ENCODE data around the gene HBQ1. TPM values are rescaled to one million over a fixed set of nuclear protein-coding genes. Genes with fewer than 3 reads are reported as not detected.

Gene HBQ1
- not detected for total RNA-seq (2021; ENCODE audit: unreplicated experiment)
- not detected in 2 replicates for polyA plus RNA-seq (2012)
- Bru-seq, nascent RNA = not detected
- not detected for BruChase-seq, experiment 1, labeled RNA remaining after a 6-hour chase
- BruChase-seq, experiment 2, labeled RNA remaining after a 2-hour chase = not detected
- long read RNA-seq = 0 reads

DNA sequence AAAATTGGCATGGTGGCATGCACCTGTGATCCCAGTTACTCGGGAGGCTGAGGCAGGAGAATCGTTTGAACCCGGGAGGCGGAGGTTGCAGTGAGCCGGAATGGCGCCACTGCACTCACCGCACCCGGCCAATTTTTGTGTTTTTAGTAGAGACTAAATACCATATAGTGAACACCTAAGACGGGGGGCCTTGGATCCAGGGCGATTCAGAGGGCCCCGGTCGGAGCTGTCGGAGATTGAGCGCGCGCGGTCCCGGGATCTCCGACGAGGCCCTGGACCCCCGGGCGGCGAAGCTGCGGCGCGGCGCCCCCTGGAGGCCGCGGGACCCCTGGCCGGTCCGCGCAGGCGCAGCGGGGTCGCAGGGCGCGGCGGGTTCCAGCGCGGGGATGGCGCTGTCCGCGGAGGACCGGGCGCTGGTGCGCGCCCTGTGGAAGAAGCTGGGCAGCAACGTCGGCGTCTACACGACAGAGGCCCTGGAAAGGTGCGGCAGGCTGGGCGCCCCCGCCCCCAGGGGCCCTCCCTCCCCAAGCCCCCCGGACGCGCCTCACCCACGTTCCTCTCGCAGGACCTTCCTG lies at the start of gene HBQ1:
Gene HBQ1, plus strand, starts transcription at position 359 of the 575 bp plus-strand sequence. Its CDS starts 28 bp downstream, at position 387.
- H3K27ac ChIP-seq (ENCODE audit: low read depth, low read length) = no peak within 1 kb of the TSS
- POLR2A ChIA-PET = no interaction called here
- BruUV-seq (replicated peaks) = no TSS peak
- CTCF ChIA-PET = no interaction called here
- H3K9me3 ChIP-seq (ENCODE audit: control insufficient read depth in 1 of 2, insufficient read depth in 1 of 2, low read depth in 1 of 2, low read length in 2 of 2) = no peaks in the 10 kb centered on the region
- H3K4me1 ChIP-seq (ENCODE audit: control insufficient read depth in 1 of 2, insufficient read depth in 2 of 2, low read length in 2 of 2) = peaks cover 0 to 5% of the 10 kb centered on the region in 2 experiments; a peak in 1 of 4 replicates
- TF ChIP-seq POLR2A (IDR thresholded peaks at IDR 0.05; ENCODE audit: borderline replicate concordance, extremely low read depth, insufficient read depth, insufficient read length) = no peak
- TF ChIP-seq SIN3A (IDR thresholded peaks at IDR 0.05; ENCODE audit: low read depth) = no peak
- no peak for TF ChIP-seq JUND (IDR thresholded peaks at IDR 0.05)
- TF ChIP-seq POLR2AphosphoS5 (IDR thresholded peaks at IDR 0.05; ENCODE audit: low read depth, low read length) = no peak
- TF ChIP-seq EZH2 (IDR thresholded peaks at IDR 0.05) = no peak
- no peak for TF ChIP-seq SRF (IDR thresholded peaks at IDR 0.05; ENCODE audit: low read depth)
- H3K27me3 ChIP-seq (ENCODE audit: insufficient read depth, low read length) = no peaks in the 10 kb centered on the region
- H3K79me2 ChIP-seq (ENCODE audit: insufficient read depth, low read length) = no peaks in the 10 kb centered on the region
- no peak for DNase-seq (ENCODE audit: low read depth, low spot score)
- RAD21 ChIA-PET (ENCODE audit: low non-redundant PET in 1 of 2, low total read pairs in 2 of 2, uncharacterized antibody in 2 of 2, unreplicated experiment in 2 of 2) = no interaction called here
- H3K9me2 ChIP-seq (ENCODE audit: insufficient read depth) = no peaks in the 10 kb centered on the region
- H4K20me1 ChIP-seq (ENCODE audit: insufficient read depth) = no peaks in the 10 kb centered on the region
- no peak within 1 kb of the TSS for H3K9ac ChIP-seq (ENCODE audit: low read length)
- intact Hi-C loops (cut with micrococcal nuclease) = no loop called here
- H3K4me2 ChIP-seq (ENCODE audit: low read length) = no peak within 1 kb of the TSS
- H2AFZ ChIP-seq (ENCODE audit: low read depth, low read length, poor library complexity, severe bottlenecking) = no peak within 1 kb of the TSS
- H3K4me3 ChIP-seq (replicated peaks in 1 of 2; ENCODE audit: low read depth in 1 of 2, low read length in 2 of 2) = no peak within 1 kb of the TSS
- ATAC-seq = no peak
- no peaks in the 10 kb centered on the region for H3K36me3 ChIP-seq (ENCODE audit: control insufficient read depth in 1 of 2, insufficient read depth in 2 of 2, low read length in 2 of 2)

DNA sequence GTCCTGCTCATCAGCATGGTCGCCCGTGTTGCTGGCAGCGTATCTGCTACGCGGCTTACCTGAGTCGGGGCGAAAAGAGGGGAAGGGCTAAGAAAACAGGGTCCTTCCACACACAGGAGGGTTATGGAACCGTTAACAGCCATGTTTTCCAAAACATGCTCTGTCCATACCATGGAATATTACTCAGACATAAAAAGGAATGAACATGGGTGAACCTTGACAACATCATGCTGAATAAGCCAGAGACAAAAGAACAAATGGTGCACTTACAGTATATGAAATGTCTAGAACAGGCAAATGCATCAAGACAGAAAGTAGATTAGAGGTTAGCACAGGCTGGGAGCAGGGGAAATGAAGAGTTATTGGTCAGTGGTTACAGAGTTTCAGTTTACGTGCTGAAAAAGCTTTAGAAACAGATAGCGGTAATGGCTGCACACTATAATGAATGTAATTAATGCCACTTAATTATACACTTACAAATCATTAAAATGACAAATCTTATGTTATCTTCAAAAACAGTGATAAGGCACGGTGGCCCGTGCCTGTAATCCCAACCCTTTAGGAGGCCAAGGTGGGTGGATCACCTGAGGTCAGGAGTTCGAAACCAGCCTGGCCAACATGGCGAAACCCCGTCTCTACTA lies 49.6 kb upstream of the HBQ1 start:
- no peak for ATAC-seq
- intact Hi-C loops (cut with micrococcal nuclease) = no loop called here
- no peak overlapping the region for H2AFZ ChIP-seq (ENCODE audit: low read depth, low read length, poor library complexity, severe bottlenecking)
- POLR2A ChIA-PET = no interaction called here
- peaks cover 52% of the 10 kb centered on the region for H3K79me2 ChIP-seq (ENCODE audit: insufficient read depth, low read length)
- no peaks in the 10 kb centered on the region for H4K20me1 ChIP-seq (ENCODE audit: insufficient read depth)
- CTCF ChIA-PET = interaction anchor here (1.2 kb wide), 1 partner anchor 13 kb away, joined by 4 read pairs; no protein-coding TSS in a partner anchor
- no peaks in the 10 kb centered on the region for H3K27me3 ChIP-seq (ENCODE audit: insufficient read depth, low read length)
- H3K4me2 ChIP-seq (ENCODE audit: low read length) = no peak overlapping the region
- H3K9me2 ChIP-seq (ENCODE audit: insufficient read depth) = no peaks in the 10 kb centered on the region
- H3K36me3 ChIP-seq (ENCODE audit: control insufficient read depth in 1 of 2, insufficient read depth in 2 of 2, low read length in 2 of 2) = no peaks in the 10 kb centered on the region
- BruUV-seq (replicated peaks) = no TSS peak
- H3K4me1 ChIP-seq (ENCODE audit: control insufficient read depth in 1 of 2, insufficient read depth in 2 of 2, low read length in 2 of 2) = no peaks in the 10 kb centered on the region
- no peak overlapping the region for H3K4me3 ChIP-seq (replicated peaks in 1 of 2; ENCODE audit: low read depth in 1 of 2, low read length in 2 of 2)
- H3K9me3 ChIP-seq (ENCODE audit: control insufficient read depth in 1 of 2, insufficient read depth in 1 of 2, low read depth in 1 of 2, low read length in 2 of 2) = no peaks in the 10 kb centered on the region
- no peak for DNase-seq (ENCODE audit: low read depth, low spot score)
- no peak overlapping the region for H3K27ac ChIP-seq (ENCODE audit: low read depth, low read length)
- no peak overlapping the region for H3K9ac ChIP-seq (ENCODE audit: low read length)
- RAD21 ChIA-PET (ENCODE audit: low non-redundant PET in 1 of 2, low total read pairs in 2 of 2, uncharacterized antibody in 2 of 2, unreplicated experiment in 2 of 2) = no interaction called here
- TF ChIP-seq JUND (IDR thresholded peaks at IDR 0.05) (no peak), FOSL1 (IDR thresholded peaks at IDR 0.05; ENCODE audit: low read depth) (no peak), ZFX (IDR thresholded peaks at IDR 0.05) (no peak), RAD21 (IDR thresholded peaks at IDR 0.05; ENCODE audit: low read depth) (no peak), CBX3 (IDR thresholded peaks at IDR 0.05; ENCODE audit: low read depth) (no peak), TCF7L2 (IDR thresholded peaks at IDR 0.05; ENCODE audit: borderline replicate concordance, extremely low read depth, insufficient read depth, insufficient read length) (no peak), POLR2A (IDR thresholded peaks at IDR 0.05; ENCODE audit: borderline replicate concordance, extremely low read depth, insufficient read depth, insufficient read length) (no peak), ELF1 (IDR thresholded peaks at IDR 0.05; ENCODE audit: borderline replicate concordance, low read depth) (no peak)
- TF ChIP-seq, protein P1, sequence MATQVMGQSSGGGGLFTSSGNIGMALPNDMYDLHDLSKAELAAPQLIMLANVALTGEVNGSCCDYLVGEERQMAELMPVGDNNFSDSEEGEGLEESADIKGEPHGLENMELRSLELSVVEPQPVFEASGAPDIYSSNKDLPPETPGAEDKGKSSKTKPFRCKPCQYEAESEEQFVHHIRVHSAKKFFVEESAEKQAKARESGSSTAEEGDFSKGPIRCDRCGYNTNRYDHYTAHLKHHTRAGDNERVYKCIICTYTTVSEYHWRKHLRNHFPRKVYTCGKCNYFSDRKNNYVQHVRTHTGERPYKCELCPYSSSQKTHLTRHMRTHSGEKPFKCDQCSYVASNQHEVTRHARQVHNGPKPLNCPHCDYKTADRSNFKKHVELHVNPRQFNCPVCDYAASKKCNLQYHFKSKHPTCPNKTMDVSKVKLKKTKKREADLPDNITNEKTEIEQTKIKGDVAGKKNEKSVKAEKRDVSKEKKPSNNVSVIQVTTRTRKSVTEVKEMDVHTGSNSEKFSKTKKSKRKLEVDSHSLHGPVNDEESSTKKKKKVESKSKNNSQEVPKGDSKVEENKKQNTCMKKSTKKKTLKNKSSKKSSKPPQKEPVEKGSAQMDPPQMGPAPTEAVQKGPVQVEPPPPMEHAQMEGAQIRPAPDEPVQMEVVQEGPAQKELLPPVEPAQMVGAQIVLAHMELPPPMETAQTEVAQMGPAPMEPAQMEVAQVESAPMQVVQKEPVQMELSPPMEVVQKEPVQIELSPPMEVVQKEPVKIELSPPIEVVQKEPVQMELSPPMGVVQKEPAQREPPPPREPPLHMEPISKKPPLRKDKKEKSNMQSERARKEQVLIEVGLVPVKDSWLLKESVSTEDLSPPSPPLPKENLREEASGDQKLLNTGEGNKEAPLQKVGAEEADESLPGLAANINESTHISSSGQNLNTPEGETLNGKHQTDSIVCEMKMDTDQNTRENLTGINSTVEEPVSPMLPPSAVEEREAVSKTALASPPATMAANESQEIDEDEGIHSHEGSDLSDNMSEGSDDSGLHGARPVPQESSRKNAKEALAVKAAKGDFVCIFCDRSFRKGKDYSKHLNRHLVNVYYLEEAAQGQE (IDR thresholded peaks at IDR 0.05; ENCODE audit: low read depth) = no peak
- TF ChIP-seq, protein P2, sequence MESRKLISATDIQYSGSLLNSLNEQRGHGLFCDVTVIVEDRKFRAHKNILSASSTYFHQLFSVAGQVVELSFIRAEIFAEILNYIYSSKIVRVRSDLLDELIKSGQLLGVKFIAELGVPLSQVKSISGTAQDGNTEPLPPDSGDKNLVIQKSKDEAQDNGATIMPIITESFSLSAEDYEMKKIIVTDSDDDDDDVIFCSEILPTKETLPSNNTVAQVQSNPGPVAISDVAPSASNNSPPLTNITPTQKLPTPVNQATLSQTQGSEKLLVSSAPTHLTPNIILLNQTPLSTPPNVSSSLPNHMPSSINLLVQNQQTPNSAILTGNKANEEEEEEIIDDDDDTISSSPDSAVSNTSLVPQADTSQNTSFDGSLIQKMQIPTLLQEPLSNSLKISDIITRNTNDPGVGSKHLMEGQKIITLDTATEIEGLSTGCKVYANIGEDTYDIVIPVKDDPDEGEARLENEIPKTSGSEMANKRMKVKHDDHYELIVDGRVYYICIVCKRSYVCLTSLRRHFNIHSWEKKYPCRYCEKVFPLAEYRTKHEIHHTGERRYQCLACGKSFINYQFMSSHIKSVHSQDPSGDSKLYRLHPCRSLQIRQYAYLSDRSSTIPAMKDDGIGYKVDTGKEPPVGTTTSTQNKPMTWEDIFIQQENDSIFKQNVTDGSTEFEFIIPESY (IDR thresholded peaks at IDR 0.05; ENCODE audit: extremely low read depth, insufficient replicate concordance, low read length) = no peak

Measured in HCT116 (cell line).